Stimulated activated CD4-positive, alpha-beta T cell treated with anti-CD3 and anti-CD28 coated beads, TNF-alpha, amount 100 ng/mL, for 48 hours (primary cell): ENCODE results near the gene STXBP4.
"Not testable (repeated sequence)": the region's sequence is repeated elsewhere in the genome, so short reads cannot be mapped to it uniquely, and the experiment has no call there.

ENCODE experiments used
- DNase-seq, 3 donors: peaks; one replicate each; pipeline ENCODE4 v3.0.0-alpha.2; 2020; ENCODE audit warnings: low read depth in 3 of 3

Gene STXBP4

DNA sequence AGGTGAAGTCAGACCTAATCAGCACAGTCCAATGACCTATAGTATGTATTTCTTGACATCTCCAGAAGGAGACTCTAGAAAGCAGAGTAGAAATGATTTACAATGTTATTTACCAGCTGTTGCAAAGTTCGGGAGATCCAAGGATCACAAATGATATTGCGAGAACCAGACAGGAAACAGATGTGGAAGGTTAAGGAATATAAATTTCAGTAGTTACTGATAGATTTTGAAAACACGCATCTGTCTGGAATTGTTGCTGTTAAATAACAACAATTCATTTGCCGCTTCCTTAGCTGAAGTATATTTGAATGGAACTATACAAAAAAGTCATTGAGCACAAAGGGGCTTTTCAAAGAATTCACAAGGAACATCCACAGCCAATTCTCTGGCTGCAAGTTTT, 72.0 kb downstream of the STXBP4 start:
- no peak for DNase-seq

- DNase-seq = no peak
Observed at GRCh38 chr17:55053855-55054254, 85.3 kb downstream of the STXBP4 start.

DNA sequence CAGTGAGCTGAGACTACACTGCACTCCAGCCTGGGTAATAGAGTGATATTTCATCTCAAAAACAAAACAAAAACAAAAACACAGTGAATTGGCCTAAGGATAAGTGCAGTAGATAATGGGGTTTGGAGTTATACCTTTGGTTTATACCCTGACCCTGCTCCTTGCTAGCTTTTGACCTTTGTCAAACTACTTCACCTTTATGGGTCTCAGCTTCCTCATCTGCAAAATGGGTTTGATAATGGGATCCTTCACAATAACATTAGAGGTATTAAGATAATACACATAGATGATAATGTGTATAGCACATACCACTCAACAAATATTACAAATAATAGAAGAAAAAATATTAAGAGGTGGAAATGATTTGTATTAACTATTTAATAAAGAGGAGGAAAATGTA, 85.9 kb downstream of the STXBP4 start:
- DNase-seq = no peak

DNA sequence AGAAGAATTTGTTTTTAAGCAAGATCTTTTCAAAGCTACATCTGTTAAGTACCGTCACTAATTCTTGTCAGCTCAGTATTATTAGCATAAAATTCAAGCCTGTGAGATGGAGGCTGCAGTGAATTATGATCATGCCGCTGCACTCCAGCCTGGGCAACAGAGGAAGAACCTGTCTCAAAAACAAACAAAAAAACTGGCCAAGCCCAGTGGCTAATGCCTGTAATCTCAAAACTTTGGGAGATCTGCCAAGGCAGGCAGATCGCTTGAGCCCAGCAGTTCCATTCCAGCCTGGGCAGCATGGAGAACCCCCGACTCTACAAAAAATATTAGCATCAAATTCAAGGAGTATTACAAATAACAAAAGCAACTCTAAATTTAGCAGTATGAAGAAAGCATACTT, 88.0 kb downstream of the STXBP4 start:
- no peak for DNase-seq

- no peak for DNase-seq
Observed at GRCh38 chr17:55057184-55057583, 88.6 kb downstream of the STXBP4 start.

GRCh38 chr17:55059724-55060123, 91.2 kb downstream of the STXBP4 start:
- DNase-seq = no peak

GRCh38 chr17:55062921-55063320, 94.4 kb downstream of the STXBP4 start:
- DNase-seq = no peak

GRCh38 chr17:55063885-55064874, 95.6 kb downstream of the STXBP4 start:
- DNase-seq = no peak

DNA sequence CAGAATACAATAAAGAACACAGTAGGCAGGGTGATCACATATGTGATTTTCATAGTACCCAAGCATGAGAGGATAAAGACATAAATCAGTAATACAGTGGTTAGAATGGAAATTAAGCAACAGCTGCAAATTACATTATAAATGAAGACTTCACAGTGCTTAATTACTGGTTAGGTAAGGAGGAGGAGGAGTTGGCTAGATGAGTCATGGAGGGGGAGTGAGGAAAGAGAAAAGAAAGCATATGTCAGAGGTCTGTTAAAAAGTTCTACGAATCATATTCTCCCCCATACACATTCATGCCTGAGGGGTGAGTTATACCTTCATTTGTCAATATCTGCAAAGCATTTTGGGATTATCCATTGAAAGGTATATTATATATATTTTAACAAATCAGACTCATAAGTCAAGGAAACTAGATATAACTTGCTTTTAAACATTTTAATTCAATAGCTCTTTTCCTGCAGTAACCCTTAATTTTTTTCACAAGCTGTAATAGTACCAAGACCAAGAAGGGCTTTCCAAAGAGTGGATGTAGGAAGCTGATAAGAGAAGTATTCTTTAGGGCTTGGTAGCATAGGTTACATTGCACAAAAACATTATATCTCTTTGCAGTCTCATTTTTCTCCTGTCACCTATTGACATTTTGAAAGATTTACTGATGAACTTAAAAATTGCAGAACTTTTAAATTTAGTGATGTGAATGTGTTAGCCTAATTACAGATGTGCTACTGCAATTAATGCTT, 99.3 kb downstream of the STXBP4 start:
- DNase-seq = no peak

DNA sequence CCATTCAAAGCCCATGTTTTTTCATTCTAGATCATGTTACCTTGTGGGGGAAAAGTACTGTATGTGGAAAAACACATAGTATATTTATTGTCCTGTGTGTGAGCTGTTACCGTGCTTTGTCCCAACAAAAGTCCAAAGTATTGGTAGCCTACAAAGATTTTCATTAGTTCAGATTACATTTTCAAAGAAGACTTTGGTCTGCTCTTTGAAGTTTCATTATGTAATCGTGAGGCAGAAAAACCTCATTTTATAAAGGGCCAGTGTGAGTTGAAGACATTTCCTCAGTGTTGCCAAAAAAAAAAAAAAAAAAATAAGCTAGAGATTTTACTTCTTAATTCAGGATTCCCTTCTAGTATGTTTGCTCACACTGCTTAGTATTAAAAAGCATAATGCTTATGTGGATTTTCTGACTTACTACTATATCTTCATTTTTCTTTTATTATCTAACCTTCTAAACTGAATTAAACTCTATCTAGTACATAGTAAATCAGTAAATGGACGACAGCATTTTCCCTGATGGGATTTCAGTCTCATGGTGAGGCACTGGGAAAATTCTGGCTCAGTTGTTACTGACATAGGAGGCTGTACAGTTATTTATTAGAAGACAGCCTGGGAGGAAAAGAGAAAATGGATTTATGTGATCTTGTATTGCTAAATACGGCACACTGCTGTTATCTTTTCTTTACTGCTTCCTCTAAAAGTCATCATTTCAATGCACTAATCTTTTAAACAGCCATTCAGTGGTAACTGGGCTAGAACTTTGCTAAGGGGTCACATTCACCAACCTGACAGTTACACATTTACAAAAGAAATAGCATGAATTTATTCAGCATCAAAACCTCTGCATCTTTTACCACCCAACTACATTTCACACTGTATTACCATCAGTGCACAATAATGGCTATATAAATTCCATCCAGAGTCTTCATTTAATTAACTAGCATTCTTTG, 100.6 kb downstream of the STXBP4 start:
- no peak for DNase-seq

- no peak for DNase-seq
Observed at GRCh38 chr17:55069983-55070529, 101.5 kb downstream of the STXBP4 start.

GRCh38 chr17:55072898-55073297, 104.3 kb downstream of the STXBP4 start:
- no peak for DNase-seq

- DNase-seq = not testable (repeated sequence)
Observed at GRCh38 chr17:55073467-55073866, 104.9 kb downstream of the STXBP4 start.

- no peak for DNase-seq
Observed at GRCh38 chr17:55081559-55081958, 113.0 kb downstream of the STXBP4 start.

DNA sequence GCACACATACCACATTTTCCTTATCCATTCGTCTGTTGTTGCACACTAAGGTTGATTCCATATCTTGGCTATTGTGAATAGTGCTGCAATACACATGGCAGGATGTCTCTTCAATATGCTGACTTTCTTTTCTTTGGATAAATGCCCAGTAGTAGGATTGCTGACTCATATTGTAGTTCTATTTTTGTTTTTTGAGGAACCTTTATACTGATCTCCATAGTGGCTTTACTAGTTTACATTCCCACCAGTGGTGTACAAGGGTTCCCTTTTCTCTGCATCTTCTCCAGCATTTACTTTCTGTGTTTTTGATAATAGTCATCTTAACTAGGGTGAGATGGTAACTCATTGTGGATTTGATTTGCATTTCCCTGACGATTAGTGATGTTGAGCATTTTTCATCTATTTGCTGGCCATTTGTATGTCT, 118.1 kb downstream of the STXBP4 start:
- DNase-seq = no peak

- no peak for DNase-seq
Observed at GRCh38 chr17:55089256-55089655, 120.7 kb downstream of the STXBP4 start.

DNA sequence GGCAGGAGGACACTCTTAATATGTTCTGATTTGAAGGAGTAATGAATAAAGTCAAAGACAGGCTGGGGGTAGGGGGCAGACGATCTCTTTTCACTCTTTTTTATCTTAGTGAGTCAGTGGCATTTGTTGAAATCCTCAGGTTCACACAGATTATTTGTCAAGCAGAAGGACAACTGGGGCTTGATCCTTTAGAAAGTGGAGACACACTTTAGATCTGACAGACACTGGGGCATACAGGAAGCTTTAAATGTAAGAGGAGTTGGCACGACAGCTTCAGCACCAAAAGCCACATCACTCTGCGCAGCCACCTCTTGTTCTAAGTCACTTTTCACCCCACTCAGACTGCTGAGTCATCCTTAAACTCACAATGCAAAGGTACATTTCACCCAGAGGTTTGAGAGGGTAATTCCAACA, 121.5 kb downstream of the STXBP4 start:
- peak; percentile 10 to 22 (median 20) for DNase-seq

GRCh38 chr17:55093353-55093752, 124.8 kb downstream of the STXBP4 start:
- no peak for DNase-seq

DNA sequence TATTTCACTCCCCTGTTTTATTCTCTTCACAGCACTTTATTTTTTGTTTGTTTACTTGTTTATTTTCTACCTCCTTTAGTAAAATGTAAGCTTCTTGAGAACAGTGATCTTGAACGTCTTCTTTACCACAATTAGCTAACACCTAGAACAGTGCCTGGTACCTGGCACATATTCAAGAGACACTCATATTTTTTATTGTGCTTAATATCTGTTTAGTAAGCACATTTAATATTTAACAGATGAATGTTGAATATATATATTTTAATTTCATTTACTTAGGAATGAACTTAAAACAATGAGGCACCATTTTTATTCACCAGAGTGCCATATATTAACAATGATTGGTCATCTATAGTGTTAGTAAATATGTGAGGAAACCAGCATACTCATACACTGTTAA, 130.2 kb downstream of the STXBP4 start:
- no peak for DNase-seq

DNA sequence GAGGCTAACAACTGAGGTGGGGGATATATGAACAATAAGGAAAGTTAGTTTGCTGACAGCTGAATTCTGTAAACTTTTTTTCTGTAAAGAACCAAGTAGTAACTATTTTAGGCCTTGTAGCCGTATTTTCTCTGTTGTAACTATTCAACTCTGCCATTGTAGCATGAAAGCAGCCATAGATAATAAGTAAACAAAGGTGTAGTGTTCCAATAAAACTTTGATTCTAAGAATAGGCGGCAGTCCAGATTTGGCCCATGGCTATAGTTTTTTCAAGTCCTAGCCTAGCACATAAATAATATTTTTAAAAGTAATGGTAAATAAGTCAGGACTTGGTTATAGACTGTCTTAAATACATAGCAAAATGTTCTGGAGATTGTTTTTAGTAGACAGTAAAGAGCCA, 142.0 kb downstream of the STXBP4 start:
- no peak for DNase-seq

DNA sequence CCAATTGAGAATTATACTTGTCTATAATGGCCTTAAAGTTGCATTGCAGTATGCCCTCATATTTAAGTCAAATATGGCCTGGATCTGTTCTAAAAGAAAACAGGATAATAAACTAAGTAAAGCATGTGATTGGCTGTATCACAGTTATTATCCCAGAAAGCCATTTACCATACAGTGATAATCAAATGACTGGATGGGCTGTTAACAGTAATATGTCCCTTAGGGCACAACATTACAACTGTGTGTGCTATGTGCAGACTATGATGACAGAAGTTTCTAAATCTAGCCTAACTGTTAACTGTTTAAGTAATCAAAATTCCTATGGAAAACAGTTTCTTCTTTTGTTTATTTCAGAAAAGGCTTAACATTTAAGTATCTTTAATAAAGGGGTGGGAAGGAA, 145.7 kb downstream of the STXBP4 start:
- no peak for DNase-seq
